ENCODE results near the gene CCKAR.

Gene CCKAR

DNA sequence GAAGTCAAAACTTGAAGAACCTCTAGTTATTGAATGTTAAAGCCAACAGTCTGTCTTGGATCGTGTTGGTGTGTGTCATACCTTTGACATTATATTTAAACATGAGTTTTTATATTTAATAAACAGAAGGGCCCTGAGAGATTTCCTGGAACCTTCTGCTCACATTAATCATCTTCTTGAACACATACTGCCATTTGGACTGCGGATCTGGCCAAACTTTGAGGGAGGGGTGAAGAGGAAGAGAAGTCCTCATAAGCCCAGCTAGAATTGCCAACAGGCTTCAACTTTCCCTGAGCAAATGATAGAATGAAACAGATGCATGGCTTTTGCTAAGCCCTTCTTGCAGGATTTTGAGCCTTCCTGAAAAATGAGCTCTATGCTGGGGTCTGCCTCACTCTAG lies 27.4 kb downstream of the CCKAR start:
- no peak overlapping the region for H3K4me3 ChIP-seq (ENCODE audit: low read length)
- TF ChIP-seq, protein P1, sequence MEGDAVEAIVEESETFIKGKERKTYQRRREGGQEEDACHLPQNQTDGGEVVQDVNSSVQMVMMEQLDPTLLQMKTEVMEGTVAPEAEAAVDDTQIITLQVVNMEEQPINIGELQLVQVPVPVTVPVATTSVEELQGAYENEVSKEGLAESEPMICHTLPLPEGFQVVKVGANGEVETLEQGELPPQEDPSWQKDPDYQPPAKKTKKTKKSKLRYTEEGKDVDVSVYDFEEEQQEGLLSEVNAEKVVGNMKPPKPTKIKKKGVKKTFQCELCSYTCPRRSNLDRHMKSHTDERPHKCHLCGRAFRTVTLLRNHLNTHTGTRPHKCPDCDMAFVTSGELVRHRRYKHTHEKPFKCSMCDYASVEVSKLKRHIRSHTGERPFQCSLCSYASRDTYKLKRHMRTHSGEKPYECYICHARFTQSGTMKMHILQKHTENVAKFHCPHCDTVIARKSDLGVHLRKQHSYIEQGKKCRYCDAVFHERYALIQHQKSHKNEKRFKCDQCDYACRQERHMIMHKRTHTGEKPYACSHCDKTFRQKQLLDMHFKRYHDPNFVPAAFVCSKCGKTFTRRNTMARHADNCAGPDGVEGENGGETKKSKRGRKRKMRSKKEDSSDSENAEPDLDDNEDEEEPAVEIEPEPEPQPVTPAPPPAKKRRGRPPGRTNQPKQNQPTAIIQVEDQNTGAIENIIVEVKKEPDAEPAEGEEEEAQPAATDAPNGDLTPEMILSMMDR (conservative IDR thresholded peaks at IDR 0.05; ENCODE audit: low read length) = no peak
- no peak for DNase-seq (ENCODE audit: low read depth)

DNA sequence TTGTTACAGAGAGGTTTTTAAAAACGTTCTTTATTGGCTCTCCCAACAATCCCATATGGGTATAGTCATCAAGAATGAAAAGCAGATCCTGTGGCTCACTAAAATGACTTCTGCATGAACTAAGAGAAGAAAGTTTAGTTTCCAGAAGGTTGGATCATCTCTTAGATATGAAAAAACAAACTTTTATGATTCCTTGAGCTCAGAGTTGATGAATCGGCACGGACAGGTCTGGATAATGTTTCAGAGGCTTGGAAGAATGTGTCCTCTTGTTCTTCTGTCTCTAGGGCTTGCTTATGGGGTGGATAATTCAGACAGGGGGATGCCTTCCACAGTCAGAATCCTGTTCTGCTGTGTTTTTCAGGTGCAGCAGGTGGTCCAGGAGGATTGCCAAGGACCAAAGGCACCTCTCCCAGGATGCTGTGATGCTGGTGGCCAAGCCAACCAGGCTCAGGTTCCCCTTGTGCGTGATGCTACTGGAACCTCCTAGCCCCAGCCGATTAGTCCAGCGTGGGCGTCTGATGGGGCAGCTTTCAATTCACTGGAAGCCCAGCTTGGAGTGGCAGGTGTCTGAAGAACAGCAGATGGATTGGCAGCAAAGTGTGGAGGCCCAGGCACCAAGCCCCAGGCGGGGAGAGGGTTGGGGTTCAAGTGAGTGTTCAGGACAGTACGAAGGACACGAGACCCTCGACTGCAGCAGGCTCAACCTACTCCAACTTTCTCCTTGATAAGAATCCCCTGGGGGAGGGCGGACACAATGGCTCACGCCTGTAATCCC lies 30.3 kb downstream of the CCKAR start:
- no peak overlapping the region for H3K4me3 ChIP-seq (ENCODE audit: low read length)
- TF ChIP-seq, protein P1 (conservative IDR thresholded peaks at IDR 0.05; ENCODE audit: low read length) = no peak
- DNase-seq (ENCODE audit: low read depth) = peak; percentile 61

DNA sequence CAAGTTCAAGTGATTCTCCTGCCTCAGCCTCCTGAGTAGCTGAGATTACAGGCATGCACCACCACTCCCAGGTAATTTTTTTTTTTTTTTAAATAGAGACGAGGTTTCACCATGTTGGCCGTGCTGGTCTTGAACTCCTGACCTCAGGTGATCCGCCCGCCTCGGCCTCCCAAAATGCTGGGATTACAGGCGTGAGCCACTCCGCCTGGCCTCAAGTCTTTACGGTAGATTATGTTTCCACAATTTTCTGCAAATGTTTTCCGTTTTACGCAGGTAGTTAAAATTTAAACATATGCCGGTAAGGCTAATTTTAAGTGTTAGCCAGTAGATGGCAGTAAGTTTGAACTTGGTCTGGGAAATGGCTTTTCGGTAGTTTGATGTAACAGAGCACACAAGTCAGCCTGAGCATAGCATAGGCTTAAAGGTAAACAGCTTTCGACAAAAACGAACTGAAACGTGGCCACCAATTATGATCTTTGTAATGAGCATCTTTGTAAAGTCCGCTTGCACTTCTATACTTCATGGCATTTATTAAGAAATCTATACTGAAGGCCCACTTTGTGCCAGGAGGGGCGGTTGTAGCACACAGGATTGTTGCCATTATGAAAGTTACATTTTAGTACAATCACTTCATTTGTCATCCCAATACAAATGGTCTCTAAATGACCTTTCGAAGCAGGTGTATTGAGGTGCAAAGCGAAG lies 31.1 kb downstream of the CCKAR start:
- DNase-seq (ENCODE audit: low read depth) = peak; percentile 79
- H3K4me3 ChIP-seq (ENCODE audit: low read length) = peak overlapping the region; percentile 18; the same call in 1 of the 2 replicates

DNA sequence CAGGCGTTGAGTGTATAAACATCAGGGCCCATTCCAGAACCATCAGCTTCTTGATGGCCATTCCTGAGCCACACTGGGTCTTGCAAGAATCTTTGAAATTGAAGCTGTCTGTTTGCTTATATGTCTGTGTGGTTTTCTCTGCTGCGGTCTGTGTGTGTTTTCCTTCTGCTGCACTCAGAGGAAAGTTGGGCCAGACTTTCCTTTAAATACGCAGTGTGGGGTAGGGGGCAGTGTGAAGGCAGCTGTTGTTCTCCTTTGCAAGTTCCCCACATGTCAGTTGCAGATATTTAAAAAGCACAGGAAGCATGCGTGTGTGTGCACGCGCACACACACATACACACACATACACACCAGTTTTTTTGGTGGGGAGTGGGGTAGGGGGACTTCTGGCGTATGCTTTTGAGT lies 32.1 kb downstream of the CCKAR start:
- TF ChIP-seq, protein P1 (conservative IDR thresholded peaks at IDR 0.05; ENCODE audit: low read length) = no peak
- no peak overlapping the region for H3K4me3 ChIP-seq (ENCODE audit: low read length)
- no peak for DNase-seq (ENCODE audit: low read depth)

More for the DNA sequence above, 31.1 kb downstream of the CCKAR start:
- TF ChIP-seq, protein P1 (conservative IDR thresholded peaks at IDR 0.05; ENCODE audit: low read length) = peak; percentile 78

DNA sequence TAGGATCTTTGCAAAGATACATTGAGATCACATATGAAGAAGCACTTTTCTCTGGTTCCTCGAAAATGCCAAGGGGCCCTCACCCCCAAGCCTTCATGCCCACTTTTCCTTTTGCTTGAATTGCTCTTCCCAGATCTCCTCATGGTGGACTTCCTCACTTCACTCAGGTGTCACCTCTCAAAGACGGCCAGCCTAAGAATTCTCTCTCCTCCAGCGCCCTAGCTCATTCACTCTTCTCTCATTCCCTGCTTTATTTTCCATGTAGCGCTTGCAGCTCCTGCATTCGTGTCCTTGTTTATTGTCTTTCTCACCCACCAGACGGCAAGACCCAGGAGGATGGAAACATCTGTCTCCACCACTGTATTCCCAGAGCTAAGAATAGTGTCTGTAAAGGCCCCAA lies 32.9 kb downstream of the CCKAR start:
- TF ChIP-seq, protein P1 (conservative IDR thresholded peaks at IDR 0.05; ENCODE audit: low read length) = no peak
- no peak for DNase-seq (ENCODE audit: low read depth)
- no peak overlapping the region for H3K4me3 ChIP-seq (ENCODE audit: low read length)

DNA sequence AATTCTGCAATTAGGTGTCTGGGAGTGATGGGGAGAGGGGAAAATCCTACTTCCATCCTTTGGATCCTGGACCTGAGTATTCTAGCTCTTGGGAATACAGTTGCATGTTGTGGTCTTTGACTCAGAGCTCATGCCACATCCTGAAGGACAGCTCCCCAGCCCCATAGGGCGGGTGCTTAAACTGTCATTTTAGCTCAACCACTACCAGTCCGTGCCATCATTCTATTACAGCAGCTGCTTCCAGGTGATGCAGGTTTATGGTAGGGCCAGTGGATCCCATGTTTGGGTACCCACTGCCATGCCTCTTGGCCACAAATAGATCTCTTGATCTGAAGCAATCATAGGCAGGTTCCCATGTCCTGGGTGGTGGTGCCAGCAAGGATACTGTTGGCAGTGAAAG lies 34.7 kb downstream of the CCKAR start:
- no peak for DNase-seq (ENCODE audit: low read depth)
- H3K4me3 ChIP-seq (ENCODE audit: low read length) = no peak overlapping the region
- TF ChIP-seq, protein P1 (conservative IDR thresholded peaks at IDR 0.05; ENCODE audit: low read length) = no peak

DNA sequence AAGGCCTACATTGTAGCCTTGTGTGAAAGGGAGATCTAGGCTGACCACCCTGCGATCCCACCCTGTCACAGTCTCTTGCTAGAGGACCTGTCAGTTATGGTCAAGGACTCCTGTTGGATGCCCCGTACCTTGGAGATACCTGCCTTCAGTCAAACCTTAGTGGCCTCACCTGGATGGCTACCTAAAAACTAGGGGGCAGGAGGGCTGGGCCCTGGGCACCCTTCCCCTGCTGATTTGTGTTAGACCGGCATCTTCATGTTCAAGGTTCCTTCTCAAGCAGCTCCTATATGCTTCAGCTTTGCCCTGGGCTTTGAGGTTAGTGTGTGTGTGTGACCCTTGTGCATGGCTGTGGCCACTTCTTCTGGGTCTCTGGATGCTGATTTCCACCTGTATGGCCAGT lies 35.3 kb downstream of the CCKAR start:
- TF ChIP-seq, protein P1 (conservative IDR thresholded peaks at IDR 0.05; ENCODE audit: low read length) = no peak
- DNase-seq (ENCODE audit: low read depth) = no peak
- no peak overlapping the region for H3K4me3 ChIP-seq (ENCODE audit: low read length)
